A549 (cell line): ENCODE measurements around the gene ANKRA2.
"Not testable (repeated sequence)": the region's sequence is repeated elsewhere in the genome, so short reads cannot be mapped to it uniquely, and the experiment has no call there.

Experiments used
- ATOH8 ChIP-seq: fragments of 250-450 bp; sonication (Bioruptor Pico); IDR thresholded peaks from 2 replicates; pipeline ENCODE4 v1.5.0; 2020; ENCODE audit warnings: low read depth, mild to moderate bottlenecking, moderate library complexity
- CEBPB ChIP-seq, 2 experiments: fragments of >200 bp in 1 of 2; sonication (Bioruptor Twin) in 1 of 2; formaldehyde crosslinking in 1 of 2; IDR thresholded peaks; 2 replicates each; pipeline ENCODE4 v1.6.1; 2012 to 2016
- CTCF ChIP-seq: fragments of >200 bp; sonication (Bioruptor Twin); formaldehyde crosslinking; IDR thresholded peaks from 3 replicates; pipeline ENCODE4 v1.5.1; 2016
- ELK1 ChIP-seq: fragments of 150-350 bp; IDR thresholded peaks from 2 replicates; pipeline ENCODE4 v1.6.1; 2014; ENCODE audit warnings: low read depth, mild to moderate bottlenecking, low read length
- HDAC2 ChIP-seq: fragments of 200-600 bp; sonication (generic); IDR thresholded peaks from 2 replicates; pipeline ENCODE4 v1.6.1; 2016
- HOXA7 ChIP-seq: fragments of 250-450 bp; sonication (Bioruptor Pico); IDR thresholded peaks from 2 replicates; pipeline ENCODE4 v1.5.0; 2020; ENCODE audit warnings: mild to moderate bottlenecking, moderate library complexity
- JUNB ChIP-seq: fragments of >200 bp; sonication (Bioruptor Twin); formaldehyde crosslinking; IDR thresholded peaks from 2 replicates; pipeline ENCODE4 v1.6.1; 2016
- MAX ChIP-seq: IDR thresholded peaks from 2 replicates; pipeline ENCODE4 v1.6.1; 2012
- MAZ ChIP-seq: fragments of 150-350 bp; IDR thresholded peaks from 2 replicates; pipeline ENCODE4 v1.6.1; 2014; ENCODE audit warnings: antibody characterized with exemption, low read depth, low read length, borderline replicate concordance
- RAD21 ChIP-seq, 2 experiments: fragments of >200 bp in 1 of 2; sonication (Bioruptor Twin) in 1 of 2; formaldehyde crosslinking in 1 of 2; IDR thresholded peaks in 1 of 2; conservative IDR thresholded peaks in 1 of 2; 2 replicates in 1 of 2; 3 replicates in 1 of 2; pipeline ENCODE4 v1.6.1; 2012 to 2018; ENCODE audit warnings: inconsistent platforms in 1 of 2
- RCOR1 ChIP-seq: fragments of 150-350 bp; IDR thresholded peaks from 2 replicates; pipeline ENCODE4 v1.6.1; 2014; ENCODE audit warnings: antibody characterized with exemption, low read length, low read depth
- REST ChIP-seq: fragments of 200-600 bp; sonication (generic); IDR thresholded peaks from 2 replicates; pipeline ENCODE4 v1.6.1; 2016; ENCODE audit warnings: antibody characterized with exemption, mild to moderate bottlenecking, moderate library complexity
- SMC3 ChIP-seq: fragments of >200 bp; sonication (Bioruptor Twin); formaldehyde crosslinking; IDR thresholded peaks from 3 replicates; pipeline ENCODE4 v1.6.1; 2018; ENCODE audit warnings: inconsistent platforms

GRCh38 chr5:73508521-73508920 lies 56.9 kb downstream of the ANKRA2 start:
- TF ChIP-seq SMC3; CTCF; HDAC2; REST; RAD21 (conservative IDR thresholded peaks at IDR 0.05 in 1 of 2, IDR thresholded peaks at IDR 0.05 in 1 of 2); MAZ; HOXA7 (CRISPR knock-in tag); ATOH8; ELK1; RCOR1; CEBPB (IDR thresholded peaks at IDR 0.05); JUNB; MAX: not testable (repeated sequence)
